NCI-H82 treated with DMSO at 0.1 percent for 48 hours (cell line): ENCODE data around the gene LDB3.
"Not testable (repeated sequence)": the region's sequence is repeated elsewhere in the genome, so short reads cannot be mapped to it uniquely, and the experiment has no call there.

Experiments used
- DNase-seq: peaks from one replicate; lab custom pipeline; 2025; ENCODE audit not compliant: unreplicated experiment; lab: John Stamatoyannopoulos, UW

Gene LDB3

DNA sequence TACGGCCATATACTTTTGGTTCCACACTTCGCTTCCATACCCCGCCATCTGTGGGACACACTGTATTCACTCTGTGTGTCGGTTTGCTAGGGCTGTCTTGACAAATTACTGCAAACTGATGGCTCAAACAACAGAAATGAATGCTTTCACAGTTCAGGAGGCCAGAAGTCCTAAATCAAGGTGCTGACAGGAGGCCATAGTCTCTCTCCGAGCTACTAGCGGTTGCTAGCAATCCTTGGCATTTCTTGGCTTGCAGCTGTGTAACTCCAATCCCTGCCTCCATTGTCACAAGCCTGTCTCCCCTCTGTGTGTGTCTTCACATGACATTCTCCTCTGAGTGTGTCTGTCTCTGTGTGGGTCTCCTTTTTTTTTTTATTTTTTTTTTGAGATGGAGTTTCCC lies 59.2 kb downstream of the LDB3 start:
- no peak for DNase-seq

DNA sequence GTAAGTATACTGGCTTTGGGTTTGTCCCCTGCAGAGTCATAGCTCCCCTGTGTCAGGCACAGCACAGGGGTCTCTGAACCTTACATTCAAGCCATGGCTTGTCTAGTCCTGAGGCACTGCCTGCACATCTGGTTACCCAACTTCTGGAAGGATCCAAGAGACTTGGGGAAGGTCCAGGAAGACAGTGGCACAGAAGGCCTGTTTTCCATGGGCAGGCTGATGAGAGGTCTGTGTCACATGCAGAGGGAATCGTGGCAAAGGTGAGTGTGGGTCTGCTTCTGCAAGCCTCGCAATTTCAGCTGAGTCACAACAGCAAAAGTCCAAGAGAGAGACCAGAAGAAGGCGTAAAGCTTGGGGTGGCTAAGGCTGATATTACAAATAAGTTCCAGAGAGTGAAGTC lies 59.7 kb downstream of the LDB3 start:
- DNase-seq, result no peak

DNA sequence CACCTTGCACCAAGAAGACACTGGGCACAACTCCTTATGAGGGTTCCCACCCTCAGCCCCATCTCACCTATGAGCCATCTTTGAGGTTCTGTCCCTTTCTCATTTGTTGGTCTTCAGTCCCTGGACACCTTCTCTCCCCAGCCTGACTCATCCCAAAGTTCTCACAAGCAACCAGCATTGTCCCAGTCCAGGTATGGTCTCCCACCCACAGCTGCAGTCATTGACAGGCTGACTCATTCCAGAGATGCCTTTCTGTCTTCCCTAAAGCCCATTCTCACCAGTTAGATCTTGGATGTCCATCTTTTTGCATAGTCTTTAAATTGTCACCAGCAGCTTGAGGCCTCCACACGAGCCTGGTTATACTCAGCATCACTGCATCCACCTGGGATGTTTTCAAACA lies 61.4 kb downstream of the LDB3 start:
- no peak for DNase-seq

DNA sequence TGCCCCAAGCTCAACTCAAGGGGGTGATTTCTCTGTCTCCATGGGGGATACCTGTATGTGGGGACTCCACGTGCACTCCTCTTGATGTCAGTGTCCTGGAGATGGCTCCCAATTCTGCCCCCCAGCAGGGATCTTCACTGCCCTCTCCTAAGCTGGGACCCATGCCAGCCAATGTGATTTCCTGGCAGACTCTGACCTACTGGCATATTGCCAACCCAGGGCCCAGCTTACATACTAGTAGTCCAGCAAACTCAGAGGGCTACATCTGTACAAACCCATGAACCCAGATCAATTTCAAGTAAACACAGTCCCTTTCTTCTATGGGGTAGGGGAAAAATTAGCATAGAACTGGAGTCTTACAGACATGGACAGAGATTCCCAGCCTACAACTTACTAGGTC lies 61.9 kb downstream of the LDB3 start:
- no peak for DNase-seq

DNA sequence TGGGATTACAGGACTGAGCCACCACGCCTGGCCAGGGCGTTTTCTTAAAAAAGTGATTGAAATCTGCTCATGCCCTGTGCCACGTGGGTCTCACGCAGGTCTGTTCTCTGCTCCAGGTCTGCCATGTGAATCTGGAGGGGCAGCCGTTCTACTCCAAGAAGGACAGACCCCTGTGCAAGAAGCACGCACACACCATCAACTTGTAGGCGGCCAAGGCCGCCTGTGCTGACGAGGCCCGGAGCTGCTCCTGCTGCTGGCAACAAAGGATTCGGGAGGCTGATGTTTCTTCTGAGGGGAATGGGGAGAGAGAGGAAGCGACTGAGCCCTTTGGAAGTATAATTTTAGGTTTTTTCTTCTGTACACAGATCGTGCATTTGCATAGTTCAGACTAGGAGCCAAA lies 64.5 kb downstream of the LDB3 start:
- DNase-seq, result no peak

DNA sequence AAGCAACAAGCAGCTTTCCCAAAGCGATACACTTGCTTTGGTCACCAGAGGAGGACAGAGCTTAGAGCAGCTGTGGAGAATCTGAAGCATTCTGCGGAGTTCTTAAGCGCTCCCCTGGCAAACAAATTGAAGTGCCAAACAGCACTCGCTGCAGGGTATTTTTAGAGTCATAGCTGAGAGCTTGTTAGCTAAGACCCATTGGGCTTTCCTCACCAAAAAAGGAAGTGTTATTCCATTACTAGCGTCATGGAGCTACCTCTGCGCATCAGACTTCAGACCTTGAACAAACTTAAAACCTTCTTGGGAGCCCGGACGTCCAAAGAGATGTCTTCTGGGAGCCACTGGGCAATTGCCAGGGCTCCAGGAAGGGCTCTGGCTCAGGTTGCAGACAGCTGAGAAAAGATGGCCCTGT lies 65.0 kb downstream of the LDB3 start:
- no peak for DNase-seq

DNA sequence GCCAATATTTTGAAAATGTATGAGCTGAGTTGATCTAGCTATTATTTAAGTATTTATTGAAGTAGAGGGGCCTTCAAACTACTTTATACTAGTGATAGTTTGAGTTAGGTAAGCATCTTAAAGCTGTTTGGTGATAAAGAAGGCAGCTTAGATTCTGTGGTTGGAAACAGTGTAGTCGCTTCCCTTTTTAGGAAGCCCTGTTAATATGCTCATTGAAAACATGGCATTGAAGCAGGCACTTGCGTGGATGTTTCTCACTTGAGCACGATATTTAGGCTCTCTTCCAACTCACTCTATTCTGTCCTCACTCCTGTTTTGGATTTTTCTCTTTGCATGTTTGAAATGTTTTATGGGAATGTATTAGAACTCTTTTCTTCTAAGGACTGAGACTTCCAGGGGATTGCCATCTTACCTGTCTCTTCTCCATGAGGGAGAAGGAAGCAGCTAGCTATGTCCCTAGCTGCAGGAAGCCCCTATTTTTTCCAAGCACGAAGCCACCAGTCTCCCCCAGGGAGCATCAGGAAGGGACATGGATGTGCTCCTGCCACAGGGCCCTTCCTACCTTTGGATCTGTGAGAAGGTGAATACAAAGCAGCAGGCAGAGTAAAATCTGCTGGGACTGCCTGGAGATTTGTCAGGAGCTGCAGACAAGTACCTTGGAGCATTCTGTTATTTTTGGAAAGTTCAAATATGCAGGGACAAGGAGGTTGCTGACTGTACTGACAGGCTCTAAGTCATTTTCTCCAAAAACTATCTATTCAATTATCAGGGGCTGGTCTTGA lies 66.1 kb downstream of the LDB3 start:
- DNase-seq, result no peak

DNA sequence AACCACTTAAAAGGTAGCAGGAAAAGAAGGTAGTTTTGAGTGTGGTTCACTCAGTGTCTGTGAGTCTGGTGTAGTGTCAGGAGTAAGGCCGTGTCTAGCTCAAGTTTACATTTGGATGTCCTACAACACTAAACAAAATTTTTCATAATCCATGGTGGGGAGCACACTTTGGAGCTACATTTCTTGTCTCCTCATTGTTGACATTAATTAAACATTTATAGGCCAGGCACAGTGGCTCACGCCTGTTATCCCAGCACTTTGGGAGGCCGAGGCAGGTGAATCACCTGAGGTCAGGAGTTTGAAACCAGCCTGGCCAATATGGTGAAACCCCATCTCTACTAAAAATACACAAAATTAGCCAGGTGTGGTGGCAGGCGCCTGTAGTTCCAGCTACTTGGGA lies 67.0 kb downstream of the LDB3 start:
- not testable (repeated sequence) for DNase-seq

DNA sequence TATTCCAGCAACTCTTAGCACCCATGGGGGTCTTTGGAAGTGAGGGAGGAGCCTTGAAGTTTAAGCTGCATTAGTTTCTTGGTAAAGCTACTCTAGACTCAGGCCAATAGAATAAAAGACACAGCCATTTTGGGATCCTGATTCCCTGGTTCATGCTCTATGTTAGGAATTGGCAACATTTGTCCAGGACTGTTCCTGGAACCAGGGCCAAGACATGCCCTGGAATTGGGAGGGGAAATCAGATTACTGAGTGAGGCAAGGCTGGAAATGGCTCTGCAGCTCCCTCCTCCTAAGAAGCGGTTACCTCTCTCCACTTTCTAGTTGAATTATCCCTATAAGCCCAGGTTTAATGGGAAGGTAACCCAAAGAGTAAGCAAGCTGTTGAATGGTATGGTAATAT lies 73.9 kb downstream of the LDB3 start:
- DNase-seq, result no peak

DNA sequence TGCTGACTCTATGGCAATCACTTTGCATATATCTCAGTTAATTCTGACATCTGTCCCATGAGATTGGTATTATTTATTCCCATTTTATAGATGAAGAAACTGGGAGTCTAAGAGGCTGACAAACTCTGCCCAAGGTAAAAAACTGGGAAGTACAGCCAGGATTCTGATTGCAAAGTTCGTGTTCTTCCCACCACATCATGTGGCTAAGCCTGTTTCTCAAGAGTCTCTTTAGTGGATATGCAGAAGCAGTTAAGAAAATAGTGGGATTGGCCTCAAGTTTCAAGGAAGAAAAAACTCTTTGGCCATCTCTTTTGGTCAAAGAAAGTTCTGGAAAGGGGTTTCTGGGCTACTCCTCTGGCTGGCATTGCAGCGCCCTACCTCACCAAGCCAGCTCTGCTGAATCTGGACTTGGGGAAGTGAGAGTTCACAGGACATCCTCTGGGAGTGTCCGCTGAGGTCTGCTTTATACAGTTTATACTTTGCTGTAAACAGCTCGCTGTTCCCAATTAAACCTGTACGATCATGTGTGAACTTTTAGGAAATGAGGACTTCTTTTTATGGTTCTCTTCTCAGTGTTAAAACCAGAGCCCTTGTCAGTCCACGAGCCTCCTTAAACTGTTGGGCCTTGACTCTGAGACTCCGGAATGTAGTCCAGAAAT lies 75.9 kb downstream of the LDB3 start:
- DNase-seq, result no peak

DNA sequence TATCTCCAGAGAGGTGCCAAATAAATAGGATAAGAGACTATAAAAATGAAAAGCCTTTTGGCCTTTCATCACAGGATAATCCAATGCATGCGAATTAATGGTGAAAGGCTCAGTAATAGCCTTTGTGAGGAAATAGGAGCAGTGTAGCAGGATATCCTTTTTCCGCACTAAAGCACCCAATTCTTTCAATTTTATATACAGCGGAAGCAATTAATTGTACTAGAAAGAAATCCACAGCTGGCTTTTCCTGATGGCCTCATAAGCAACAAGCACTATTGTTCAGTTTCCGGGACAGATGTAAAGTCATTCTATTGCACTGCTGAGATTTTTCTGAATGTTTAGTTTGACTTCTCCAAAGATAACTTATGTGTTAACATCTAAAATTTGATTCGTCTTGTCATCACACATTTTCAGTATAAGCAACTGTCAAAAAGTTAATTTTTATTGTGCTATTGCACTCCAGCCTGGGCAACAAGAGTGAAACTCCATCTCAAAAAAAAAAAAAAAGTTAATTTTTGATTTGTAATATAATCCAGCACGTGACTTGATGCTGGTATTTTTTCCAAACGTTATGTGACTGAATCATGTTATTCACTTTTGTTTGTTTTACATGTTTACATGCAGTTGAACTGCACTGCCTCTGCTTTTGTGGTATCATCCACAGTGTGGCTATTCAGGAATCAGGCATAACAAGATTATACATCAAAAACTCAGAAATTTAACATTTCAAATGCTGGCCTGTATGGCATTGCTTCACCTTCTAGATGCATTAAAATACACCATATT lies 79.7 kb downstream of the LDB3 start:
- DNase-seq, result no peak

DNA sequence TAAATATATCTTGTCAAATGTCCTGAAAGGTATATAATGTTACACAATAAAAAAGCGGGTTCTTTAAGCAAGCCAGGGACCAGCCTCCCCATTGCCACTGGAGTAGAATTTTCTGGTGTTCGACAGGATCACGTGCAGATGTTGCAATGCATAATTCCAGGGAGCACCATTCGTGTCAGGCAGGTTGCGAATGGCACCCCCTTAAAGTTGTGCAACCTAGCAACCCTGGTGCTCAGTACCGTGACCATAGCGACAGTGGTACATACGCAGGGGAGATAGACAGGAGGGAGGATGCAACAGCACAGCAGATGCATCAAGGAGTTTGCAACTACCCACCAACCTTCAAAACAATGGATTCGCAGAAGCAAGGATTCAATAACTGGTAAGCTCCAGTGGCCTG lies 81.5 kb downstream of the LDB3 start:
- DNase-seq, result no peak

DNA sequence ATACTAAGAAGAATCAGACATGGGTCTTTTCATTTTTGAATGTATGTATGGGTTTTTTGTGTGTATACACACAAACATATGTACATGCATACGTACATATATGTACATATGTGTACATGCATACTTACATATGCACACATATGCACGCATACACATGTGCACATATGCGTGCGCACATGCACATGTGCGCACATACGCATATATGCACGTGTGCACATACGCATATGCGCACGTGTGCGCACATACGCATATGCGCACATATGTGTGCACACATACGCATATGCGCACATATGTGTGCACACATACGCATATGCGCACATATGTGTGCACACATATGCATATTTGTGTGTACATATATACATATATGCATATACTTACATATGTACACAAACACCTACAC lies 83.2 kb downstream of the LDB3 start:
- DNase-seq, result no peak

DNA sequence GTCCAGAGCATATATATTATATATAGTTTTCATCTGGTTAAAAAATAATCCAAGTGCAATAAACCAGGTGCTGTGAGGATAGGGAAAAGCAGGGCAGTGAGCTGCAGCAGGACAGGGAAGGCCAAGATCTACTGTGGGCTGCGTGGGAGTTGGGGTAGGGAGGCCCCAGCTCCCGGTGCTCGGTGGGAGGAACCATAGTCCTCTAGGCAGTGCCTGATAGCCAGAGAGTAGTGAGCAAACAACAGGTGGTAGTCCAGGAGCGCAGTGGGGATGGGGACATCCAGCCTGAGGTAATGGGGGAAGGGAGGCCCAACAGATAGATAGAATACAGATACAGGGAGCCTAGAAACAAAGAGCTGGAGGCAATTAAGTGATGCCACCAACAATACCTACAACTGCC lies 84.0 kb downstream of the LDB3 start:
- no peak for DNase-seq

DNA sequence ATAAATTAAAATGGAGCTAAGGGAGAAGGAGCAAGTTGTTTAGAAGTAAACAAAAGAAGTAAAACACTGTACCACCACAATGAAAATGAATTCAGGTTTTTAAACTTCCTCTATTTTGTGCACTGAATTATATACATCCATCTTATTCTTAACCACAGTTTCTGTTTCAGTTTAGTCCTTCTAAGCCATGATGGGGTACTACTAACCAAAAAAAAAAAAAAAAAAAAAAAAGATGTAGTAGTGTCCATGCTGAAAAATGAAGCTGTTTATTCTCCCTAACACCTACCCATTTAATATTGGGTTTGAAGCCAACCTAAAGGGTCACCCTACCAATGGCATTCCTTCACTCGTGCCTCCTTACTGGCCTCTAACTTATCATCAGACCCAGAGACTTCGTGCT lies 84.7 kb downstream of the LDB3 start:
- no peak for DNase-seq

DNA sequence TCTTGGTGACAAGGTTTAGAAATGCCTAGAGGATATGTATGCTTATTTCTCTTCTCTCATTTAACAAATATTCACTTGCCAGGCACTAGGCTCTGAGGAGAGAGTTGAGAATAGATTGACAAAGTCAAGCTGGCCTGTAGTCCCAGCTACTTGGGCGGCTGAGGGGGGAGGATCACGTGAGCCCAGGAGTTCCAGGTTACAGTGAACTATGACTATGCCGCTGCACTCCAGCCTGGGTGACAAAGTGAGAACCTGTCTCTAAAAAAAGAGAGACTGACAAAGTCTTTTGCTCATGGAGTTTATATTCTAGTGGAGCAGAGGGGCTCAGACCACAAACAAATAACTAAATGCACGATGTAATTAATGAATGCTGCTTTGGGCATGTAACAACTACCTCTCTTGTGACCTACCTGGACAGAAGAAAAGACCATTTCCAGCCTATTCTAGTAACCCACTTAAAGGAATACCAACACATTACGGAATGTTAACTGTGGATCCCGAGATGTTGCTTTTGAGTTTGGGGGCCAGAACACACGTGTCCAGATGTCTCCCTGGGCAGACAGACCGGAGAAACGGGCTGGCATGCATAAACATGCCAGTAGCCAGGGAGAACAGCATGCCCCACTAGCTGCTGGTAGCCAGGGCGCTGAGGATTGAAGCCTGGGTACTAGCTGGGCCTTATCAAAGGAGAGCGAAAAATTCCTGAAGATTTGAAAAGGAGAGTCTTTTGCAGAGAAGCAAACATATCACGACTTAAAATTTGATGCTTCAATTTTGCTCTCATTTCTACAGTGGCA lies 85.5 kb downstream of the LDB3 start:
- no peak for DNase-seq

DNA sequence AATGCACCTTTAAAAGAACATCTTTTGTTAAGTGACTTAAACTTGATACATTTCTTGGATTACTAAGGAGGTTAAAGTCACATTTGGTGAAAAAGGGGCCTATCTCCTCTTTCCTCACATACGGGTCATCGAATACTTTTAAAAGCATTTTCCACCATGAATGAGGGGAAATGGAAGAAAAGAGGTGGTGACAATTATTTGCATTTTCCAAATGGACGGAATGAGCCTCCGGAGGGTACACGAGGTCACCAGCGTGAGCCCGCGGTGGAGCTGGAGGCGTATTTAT lies 87.1 kb downstream of the LDB3 start:
- no peak for DNase-seq

DNA sequence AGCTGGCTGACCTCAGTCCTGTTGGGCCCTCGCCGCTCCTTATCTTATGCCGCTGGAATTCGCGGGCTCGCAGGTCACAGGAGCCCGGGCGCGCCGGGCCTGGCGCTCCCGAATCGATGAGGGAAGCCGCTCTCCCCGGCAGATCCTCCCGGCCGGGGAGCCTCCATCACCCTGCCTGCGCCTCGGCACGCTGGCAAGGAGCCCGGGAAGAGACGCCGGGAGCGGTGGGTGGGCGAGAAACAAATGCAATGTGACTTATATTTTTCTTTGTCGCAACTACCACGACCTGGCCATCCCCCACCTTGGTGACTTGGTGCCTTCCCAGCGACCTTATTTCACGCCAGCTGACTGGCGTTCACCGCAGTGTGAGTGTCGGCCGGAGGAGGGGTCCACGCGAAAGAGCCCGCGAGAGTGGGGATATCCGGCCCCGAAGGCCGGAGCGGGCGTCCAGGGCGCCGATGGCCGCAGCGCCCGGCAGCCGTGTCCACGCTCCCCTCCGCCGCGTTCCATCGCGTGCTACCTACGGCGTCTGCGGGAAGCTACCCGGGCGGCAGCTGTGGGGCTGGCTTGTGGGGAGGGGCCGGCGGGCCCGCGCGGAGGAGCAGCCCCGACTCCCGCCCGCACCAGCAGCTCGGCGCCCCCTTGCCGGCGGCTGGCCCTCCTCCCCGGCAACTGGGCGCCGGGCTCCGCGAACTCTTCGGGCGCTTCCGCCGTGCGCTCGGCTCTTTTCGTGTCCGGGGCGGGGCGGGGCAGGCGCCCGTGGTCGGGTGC lies 87.6 kb downstream of the LDB3 start:
- DNase-seq, result peak; percentile 67

DNA sequence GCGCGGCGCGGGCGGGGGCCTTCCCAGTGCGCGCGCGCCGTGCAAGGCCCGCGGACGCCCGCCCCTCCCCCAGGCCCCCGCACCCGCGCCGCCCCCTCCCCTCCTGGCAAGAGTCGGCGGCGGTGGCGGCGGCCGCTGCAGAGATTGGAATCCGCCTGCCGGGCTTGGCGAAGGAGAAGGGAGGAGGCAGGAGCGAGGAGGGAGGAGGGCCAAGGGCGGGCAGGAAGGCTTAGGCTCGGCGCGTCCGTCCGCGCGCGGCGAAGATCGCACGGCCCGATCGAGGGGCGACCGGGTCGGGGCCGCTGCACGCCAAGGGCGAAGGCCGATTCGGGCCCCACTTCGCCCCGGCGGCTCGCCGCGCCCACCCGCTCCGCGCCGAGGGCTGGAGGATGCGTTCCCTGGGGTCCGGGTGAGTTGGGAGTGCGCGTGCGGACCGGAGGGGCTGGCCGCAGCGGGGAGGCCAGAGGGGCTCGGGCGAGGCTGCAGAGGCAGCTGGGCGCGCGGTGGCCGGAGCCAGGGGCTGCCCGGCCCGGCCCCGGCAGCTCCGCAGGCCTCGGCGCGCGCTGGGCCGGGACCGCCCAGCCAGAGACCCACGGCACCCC lies 88.3 kb downstream of the LDB3 start, which contains the start of gene BMPR1A:
TSS of gene BMPR1A (plus strand) at position 109 of the 602 bp plus-strand sequence. CDS start 119,400 bp downstream, outside the sequence.
- no peak for DNase-seq
